Right atrium auricular region (tissue), 2 donors: Measurements from ENCODE around the gene FLG2. TPM values are rescaled to one million over a fixed set of nuclear protein-coding genes. Genes with fewer than 3 reads are reported as not detected.
"Not testable (repeated sequence)": the region's sequence is repeated elsewhere in the genome, so short reads cannot be mapped to it uniquely, and the experiment has no call there.

Experiments used
- DNase-seq: peaks from one replicate; pipeline ENCODE4 v3.0.0-alpha.2; 2019; ENCODE audit warnings: low spot score
- H3K27ac ChIP-seq, 2 donors: fragments of 200-600 bp; sonication (generic); 1 replicate in 1 of 2; 2 replicates in 1 of 2; pipeline ENCODE4 v1.5.1; 2016 to 2019
- H3K27me3 ChIP-seq, 2 donors: fragments of 200-600 bp; sonication (generic); one replicate each; pipeline versions ENCODE4 v1.5.1 to v1.6.0; 2017 to 2019
- H3K36me3 ChIP-seq: fragments of 200-600 bp; sonication (generic); one replicate; pipeline ENCODE4 v1.5.1; 2016
- H3K4me1 ChIP-seq, 2 donors: fragments of 200-600 bp; sonication (generic); one replicate each; pipeline versions ENCODE4 v1.5.1 to v1.6.0; 2017 to 2019
- H3K4me3 ChIP-seq, 2 donors: fragments of 200-600 bp; sonication (generic); 1 replicate in 1 of 2; 2 replicates in 1 of 2; pipeline ENCODE4 v1.5.1; 2017 to 2019; ENCODE audit warnings: mild to moderate bottlenecking in 1 of 2, moderate library complexity in 1 of 2
- H3K9me3 ChIP-seq, 2 donors: fragments of 200-600 bp; sonication (generic); one replicate each; pipeline ENCODE4 v1.5.1; 2019
- total RNA-seq, 2 donors: library from RNA; depleted of rRNA; stranded (reverse); fragments of >200 nt; gene quantifications; one replicate each; pipeline ENCODE4 v1.1.0, GENCODE V29; 2016
- TF ChIP-seq, protein P1 (sequence below), 2 donors: fragments of 200-600 bp; sonication (generic); IDR thresholded peaks; one replicate each; pipeline ENCODE4 v1.5.1; 2019; ENCODE audit warnings: antibody characterized with exemption in 2 of 2

Gene FLG2
- total RNA-seq, 2 donors from 2014 or later, result not detected

DNA sequence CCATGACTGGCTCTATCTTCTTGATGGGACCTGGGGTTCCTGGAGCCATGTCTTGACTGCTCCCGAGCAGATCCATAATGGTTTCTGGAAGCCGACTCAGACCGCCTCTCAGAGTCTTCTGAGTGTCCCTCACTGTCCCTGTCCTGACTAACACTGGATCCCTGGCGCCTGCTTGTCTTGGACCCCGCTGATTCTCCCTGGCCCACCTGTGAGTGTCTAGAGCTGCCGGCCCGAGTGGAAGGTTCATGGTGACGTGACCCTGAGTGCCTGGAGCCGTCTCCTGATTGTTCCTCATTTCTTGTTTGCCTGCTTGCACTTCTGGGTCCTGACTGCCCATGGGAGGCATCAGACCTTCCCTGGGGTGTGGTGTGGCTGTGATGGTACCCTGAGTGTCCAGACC, 49.9 kb downstream of the FLG2 start:
- Histone ChIP-seq H3K36me3 (no peaks in the 10 kb centered on the region), H3K27me3 (no peaks in the 10 kb centered on the region), H3K9me3 (no peaks in the 10 kb centered on the region), H3K4me1 (no peaks in the 10 kb centered on the region), H3K4me3 (no peak overlapping the region), H3K27ac (no peak overlapping the region)
- TF ChIP-seq, protein P1, sequence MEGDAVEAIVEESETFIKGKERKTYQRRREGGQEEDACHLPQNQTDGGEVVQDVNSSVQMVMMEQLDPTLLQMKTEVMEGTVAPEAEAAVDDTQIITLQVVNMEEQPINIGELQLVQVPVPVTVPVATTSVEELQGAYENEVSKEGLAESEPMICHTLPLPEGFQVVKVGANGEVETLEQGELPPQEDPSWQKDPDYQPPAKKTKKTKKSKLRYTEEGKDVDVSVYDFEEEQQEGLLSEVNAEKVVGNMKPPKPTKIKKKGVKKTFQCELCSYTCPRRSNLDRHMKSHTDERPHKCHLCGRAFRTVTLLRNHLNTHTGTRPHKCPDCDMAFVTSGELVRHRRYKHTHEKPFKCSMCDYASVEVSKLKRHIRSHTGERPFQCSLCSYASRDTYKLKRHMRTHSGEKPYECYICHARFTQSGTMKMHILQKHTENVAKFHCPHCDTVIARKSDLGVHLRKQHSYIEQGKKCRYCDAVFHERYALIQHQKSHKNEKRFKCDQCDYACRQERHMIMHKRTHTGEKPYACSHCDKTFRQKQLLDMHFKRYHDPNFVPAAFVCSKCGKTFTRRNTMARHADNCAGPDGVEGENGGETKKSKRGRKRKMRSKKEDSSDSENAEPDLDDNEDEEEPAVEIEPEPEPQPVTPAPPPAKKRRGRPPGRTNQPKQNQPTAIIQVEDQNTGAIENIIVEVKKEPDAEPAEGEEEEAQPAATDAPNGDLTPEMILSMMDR (IDR thresholded peaks at IDR 0.05), result no peak
- no peak for DNase-seq

DNA sequence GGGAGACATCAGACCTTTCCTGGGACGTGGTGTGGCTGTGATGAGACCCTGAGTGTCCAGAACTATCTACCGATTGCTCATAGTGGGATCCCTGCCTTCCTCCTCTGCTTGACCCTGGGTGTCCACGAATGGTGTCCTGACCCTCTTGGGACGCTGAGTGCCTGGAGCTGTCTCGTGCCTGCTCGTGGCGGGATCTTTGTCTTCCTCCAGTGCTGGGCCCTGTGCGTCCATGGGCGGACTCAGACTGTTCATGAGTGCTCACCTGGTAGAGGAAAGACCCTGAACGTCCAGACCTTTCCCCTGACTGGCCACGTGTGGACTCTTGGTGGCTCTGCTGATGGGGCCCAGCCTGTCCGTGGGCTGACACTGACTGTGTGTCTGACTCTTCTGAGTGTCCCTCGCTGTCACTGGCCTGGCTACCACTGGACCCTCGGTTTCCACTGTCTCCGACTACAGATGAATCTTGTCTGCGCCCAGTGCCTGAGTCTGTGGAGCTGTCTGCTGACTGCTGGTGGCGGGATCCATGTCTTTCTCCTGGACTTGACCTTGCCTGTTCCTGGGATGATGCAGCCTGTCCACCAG, 50.4 kb downstream of the FLG2 start:
- DNase-seq, H3K4me3 ChIP-seq, H3K4me1 ChIP-seq, H3K9me3 ChIP-seq, H3K36me3 ChIP-seq, H3K27ac ChIP-seq, H3K27me3 ChIP-seq: not testable (repeated sequence)

DNA sequence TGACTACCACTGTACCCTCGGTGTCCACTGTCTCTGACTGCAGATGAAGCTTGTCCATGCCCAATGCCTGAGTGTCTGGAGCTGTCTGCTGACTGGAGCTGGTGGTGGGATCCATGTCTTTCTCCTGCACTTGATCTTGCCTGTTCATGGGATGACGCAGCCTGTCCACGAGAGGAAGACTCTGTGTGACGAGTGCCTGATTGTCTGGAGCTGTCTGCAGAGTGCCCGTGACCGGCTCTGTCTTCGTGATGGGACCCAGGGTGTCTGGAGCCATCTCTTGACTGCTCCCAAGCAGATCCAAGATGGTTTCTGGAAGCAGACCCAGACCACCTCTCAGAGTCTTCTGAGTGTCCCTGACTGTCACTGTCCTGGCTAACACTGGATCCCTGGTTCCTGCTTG, 51.0 kb downstream of the FLG2 start:
- not testable (repeated sequence) for H3K9me3 ChIP-seq, H3K27ac ChIP-seq, H3K27me3 ChIP-seq, H3K4me1 ChIP-seq, H3K4me3 ChIP-seq, H3K36me3 ChIP-seq, DNase-seq

DNA sequence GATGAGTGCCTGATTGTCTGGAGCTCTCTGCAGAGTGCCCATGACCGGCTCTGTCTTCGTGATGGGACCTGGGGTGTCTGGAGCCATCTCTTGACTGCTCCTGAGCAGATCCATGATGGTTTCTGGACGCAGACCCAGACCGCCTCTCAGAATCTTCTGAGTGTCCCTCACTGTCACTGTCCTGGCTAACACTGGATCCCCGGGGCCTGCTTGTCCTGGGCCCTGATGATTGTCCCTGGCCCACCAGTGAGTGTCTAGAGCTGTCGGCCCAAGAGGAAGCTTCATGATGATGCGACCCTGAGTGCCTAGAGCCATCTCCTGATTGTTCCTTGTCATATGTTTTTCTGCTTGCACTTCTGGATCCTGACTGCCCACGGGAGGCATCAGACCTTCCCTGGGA, 51.8 kb downstream of the FLG2 start:
- not testable (repeated sequence) for H3K27ac ChIP-seq, H3K9me3 ChIP-seq, H3K27me3 ChIP-seq, DNase-seq, H3K36me3 ChIP-seq, H3K4me3 ChIP-seq, H3K4me1 ChIP-seq

DNA sequence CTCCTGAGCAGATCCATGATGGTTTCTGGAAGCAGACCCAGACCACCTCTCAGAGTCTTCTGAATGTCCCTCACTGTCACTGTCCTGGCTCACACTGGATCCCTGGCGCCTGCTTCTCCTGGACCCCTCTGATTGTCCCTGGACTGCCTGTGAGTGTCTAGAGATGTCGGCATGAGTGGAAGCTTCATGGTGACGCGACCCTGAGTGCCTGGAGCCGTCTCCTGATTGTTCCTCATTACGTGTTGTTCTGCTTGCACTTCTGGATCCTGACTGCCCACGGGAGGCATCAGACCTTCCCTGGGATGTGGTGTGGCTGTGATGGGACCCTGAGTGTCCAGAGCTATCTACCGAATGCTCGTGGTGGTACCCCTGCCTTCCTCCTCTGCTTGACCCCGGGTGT, 53.7 kb downstream of the FLG2 start:
- H3K27me3 ChIP-seq, H3K36me3 ChIP-seq, DNase-seq, H3K4me3 ChIP-seq, H3K9me3 ChIP-seq, H3K4me1 ChIP-seq, H3K27ac ChIP-seq: not testable (repeated sequence)

DNA sequence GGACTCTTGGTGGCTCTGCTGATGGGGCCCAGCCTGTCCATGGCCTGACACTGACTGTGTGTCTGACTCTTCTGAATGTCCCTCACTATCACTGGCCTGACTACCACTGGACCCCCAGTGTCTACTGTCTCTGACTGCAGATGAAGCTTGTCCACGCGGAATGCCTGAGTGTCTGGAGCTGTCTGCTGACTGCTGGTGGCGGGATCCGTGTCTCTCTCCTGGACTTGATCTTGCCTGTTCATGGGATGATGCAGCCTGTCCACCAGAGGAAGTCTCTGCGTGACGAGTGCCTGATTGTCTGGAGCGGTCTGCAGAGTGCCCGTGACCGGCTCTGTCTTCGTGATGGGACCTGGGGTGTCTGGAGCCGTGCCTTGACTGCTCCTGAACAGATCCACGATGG, 55.0 kb downstream of the FLG2 start:
- H3K27ac ChIP-seq, H3K9me3 ChIP-seq, H3K4me3 ChIP-seq, H3K36me3 ChIP-seq, DNase-seq, H3K27me3 ChIP-seq, H3K4me1 ChIP-seq: not testable (repeated sequence)

DNA sequence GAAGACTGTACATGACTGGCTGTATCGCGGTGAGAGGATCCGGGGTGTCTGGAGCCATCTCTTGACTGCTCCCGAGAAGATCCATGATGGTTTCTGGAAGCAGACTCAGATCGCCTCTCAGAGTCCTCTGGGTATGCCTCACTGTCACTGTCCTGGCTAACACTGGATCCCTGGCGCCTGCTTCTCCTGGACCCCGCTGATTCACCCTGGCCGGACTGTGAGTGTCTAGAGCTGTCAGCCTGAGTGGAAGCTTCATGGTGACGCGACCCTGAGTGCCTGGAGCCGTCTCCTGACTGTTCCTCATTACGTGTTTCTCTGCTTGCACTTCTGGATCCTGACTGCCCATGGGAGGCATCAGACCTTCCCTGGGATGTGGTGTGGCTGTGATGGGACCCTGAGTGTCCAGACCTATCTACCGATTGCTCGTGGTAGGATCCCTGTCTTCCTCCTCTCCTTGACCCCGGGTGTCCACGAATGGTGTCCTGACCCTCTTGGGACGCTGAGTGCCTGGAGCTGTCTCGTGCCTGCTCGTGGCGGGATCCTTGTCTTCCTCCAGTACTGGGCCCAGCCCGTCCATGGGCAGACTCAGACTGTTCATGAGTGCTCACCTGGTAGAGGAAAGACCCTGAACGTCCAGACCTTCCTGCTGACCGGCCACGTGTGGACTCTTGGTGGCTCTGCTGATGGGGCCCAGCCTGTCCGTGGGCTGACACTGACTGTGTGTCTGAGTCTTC, 56.5 kb downstream of the FLG2 start:
- H3K27ac ChIP-seq, H3K9me3 ChIP-seq, DNase-seq, H3K4me3 ChIP-seq, H3K4me1 ChIP-seq, H3K27me3 ChIP-seq, H3K36me3 ChIP-seq: not testable (repeated sequence)

Other genes with a start within 250 kb of the FLG2 start
- gene TCHH, start 244.6 kb downstream of the FLG2 start, total RNA-seq, result under 1 TPM; 0.04 to 0.12 TPM
- gene RPTN, start 200.8 kb downstream of the FLG2 start, total RNA-seq, result not detected
- not detected for gene HRNR, start 135.8 kb downstream of the FLG2 start, total RNA-seq
- not detected for gene FLG, start 34.8 kb downstream of the FLG2 start, total RNA-seq
- not detected for gene CRNN, start 54.3 kb upstream of the FLG2 start, total RNA-seq
- gene LCE5A, start 150.8 kb upstream of the FLG2 start, total RNA-seq, result not detected
- gene CRCT1, start 154.5 kb upstream of the FLG2 start, total RNA-seq, result not detected
- not detected for gene LCE3E, start 206.8 kb upstream of the FLG2 start, total RNA-seq
- gene LCE3D, start 220.5 kb upstream of the FLG2 start, total RNA-seq, result not detected
- gene LCE3C, start 240.2 kb upstream of the FLG2 start, total RNA-seq, result not detected